SH-SY5Y (cell line): ENCODE measurements around the gene SLC1A2.

Experiments
- GATA2 ChIP-seq: IDR thresholded peaks from 2 replicates; pipeline ENCODE4 v1.6.1; 2011; ENCODE audit warnings: mild to moderate bottlenecking, low read depth, low read length
- GATA3 ChIP-seq: IDR thresholded peaks from 2 replicates; pipeline ENCODE4 v1.6.1; 2011; ENCODE audit warnings: low read depth, mild to moderate bottlenecking, low read length, moderate library complexity

GRCh38 chr11:35338921-35339320 is 80.4 kb downstream of the SLC1A2 start:
- no peak for TF ChIP-seq GATA2
- no peak for TF ChIP-seq GATA3
